ENCODE data around the gene AVPR1B. TPM values are rescaled to one million over a fixed set of nuclear protein-coding genes. Genes with fewer than 3 reads are reported as not detected.

Gene AVPR1B
- total RNA-seq, 4 donors from 2014 or later = not detected

- no peak for TF ChIP-seq CTCF (IDR thresholded peaks at IDR 0.05; ENCODE audit: low read depth)
These were observed 38.1 kb downstream of the AVPR1B start for GRCh38 chr1:206079135-206079534.

DNA sequence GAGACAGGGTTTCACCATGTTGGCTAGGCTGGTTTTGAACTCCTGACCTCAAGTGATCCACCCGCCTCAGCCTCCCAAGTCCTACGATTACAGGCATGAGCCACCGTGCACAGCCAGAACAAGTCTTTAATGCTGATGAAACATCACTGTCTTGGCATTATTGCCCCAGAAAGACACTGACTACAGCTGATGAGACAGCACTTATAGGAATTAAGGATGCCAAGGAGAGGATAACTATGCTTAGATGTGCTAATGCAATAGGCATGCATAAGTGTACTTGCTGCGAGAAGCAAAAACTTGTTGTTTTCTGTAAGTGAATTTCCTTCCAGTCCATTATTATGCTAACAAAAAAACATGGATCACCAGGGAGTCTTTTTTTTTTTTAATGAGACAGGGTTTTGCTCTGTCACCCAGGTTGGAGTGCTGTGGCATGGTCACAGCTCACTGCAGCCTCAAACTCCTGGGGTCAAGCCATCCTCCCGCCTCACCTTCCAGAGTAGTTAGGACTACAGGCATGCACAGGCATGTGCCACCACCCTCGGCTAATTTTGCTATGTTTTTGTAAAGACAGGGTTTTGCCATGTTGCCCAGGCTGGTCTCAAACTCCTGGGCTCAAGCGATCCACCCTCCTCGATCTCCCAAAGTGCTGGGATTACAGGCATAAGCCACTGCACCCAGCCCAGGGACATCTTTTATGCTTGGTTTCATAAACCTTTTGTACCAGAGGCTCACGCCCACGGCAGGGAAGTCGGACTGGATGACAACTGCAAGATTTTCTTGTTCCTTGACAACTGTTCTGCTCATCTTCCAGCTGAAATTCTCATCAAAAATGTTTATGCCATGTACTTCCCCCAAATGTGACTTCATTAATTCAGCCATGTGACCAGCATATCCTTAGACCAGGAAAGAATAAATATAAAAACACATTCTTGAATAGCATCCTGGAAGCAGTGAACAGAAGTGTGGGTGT lies 41.1 kb downstream of the AVPR1B start:
- no peak for TF ChIP-seq CTCF (IDR thresholded peaks at IDR 0.05; ENCODE audit: low read depth)

DNA sequence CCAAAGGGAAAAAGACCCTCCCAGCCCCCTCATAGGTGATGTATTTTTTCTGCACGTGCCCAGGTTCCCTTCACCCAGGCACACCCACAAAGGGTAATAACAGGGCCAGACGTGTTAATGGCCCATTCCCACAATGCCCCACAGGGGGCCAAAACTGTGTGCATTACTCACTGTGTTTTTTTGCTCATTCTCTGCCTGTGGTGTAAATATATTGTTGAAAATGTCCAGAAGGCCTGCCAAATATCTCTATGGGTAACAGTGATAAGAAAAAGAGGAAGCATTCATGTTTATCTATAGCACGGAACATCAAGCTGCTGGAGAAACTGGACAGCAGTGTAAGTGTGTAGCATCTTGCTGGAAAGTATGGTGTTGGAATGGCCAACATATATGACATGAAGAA lies 42.3 kb downstream of the AVPR1B start:
- TF ChIP-seq CTCF (IDR thresholded peaks at IDR 0.05; ENCODE audit: low read depth) = no peak

- no peak for TF ChIP-seq CTCF (IDR thresholded peaks at IDR 0.05; ENCODE audit: low read depth)
These were observed 46.4 kb downstream of the AVPR1B start for GRCh38 chr1:206070627-206071304.

GRCh38 chr1:206068314-206068713 lies 48.9 kb downstream of the AVPR1B start:
- TF ChIP-seq CTCF (IDR thresholded peaks at IDR 0.05; ENCODE audit: low read depth) = no peak

GRCh38 chr1:206067486-206068227 lies 49.5 kb downstream of the AVPR1B start:
- no peak for TF ChIP-seq CTCF (IDR thresholded peaks at IDR 0.05; ENCODE audit: low read depth)
